ENCODE data around the gene GATAD2A. TPM values are rescaled to one million over a fixed set of nuclear protein-coding genes. Genes with fewer than 3 reads are reported as not detected.

The GATAD2A gene
- total and polyA plus RNA-seq, 7 donors, result 18.5 to 138 (median 30.2) TPM

DNA sequence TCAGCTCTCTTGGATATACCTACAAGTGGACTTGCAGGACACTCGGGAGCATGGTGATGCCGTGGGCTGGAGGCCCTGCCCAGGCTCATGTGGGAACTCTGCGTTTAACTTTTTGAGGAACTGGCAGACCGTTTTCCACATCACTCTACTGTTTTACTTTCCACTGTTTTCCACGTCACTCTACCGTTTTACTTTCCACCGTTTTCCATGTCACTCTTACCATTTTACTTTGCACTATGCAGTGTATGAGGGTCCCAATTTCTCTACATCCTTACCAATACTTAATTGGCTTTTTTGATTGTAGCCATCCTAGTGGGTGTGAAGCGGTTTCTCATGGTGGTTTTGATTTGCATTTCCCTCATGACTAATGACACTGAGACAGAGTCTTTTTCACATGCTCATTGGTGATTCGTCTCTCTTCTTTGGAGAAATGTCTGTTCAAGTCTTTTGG lies 40.5 kb downstream of the GATAD2A start:
- TF ChIP-seq POLR2A (IDR thresholded peaks at IDR 0.05), result no peak
- TF ChIP-seq POLR2AphosphoS5 (IDR thresholded peaks at IDR 0.05), result no peak
- TF ChIP-seq EP300 (IDR thresholded peaks at IDR 0.05), result no peak
- TF ChIP-seq, protein P1, sequence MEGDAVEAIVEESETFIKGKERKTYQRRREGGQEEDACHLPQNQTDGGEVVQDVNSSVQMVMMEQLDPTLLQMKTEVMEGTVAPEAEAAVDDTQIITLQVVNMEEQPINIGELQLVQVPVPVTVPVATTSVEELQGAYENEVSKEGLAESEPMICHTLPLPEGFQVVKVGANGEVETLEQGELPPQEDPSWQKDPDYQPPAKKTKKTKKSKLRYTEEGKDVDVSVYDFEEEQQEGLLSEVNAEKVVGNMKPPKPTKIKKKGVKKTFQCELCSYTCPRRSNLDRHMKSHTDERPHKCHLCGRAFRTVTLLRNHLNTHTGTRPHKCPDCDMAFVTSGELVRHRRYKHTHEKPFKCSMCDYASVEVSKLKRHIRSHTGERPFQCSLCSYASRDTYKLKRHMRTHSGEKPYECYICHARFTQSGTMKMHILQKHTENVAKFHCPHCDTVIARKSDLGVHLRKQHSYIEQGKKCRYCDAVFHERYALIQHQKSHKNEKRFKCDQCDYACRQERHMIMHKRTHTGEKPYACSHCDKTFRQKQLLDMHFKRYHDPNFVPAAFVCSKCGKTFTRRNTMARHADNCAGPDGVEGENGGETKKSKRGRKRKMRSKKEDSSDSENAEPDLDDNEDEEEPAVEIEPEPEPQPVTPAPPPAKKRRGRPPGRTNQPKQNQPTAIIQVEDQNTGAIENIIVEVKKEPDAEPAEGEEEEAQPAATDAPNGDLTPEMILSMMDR (IDR thresholded peaks at IDR 0.05), result no peak
- Histone ChIP-seq H3K27me3 (no peaks in the 10 kb centered on the region), H3K4me3 (no peak overlapping the region), H3K36me3 (no peaks in the 10 kb centered on the region), H3K4me1 (peaks cover 0 to 17% (median 8%) of the 10 kb centered on the region in 4 donors), H3K27ac (no peak overlapping the region), H3K9me3 (no peaks in the 10 kb centered on the region)
- no peak for DNase-seq
- WGBS, 2 donors, result 72 to 88% methylated on average over 9 of the region's 9 CpGs
- intact Hi-C loops (cut with DNase I), result no loop called here

DNA sequence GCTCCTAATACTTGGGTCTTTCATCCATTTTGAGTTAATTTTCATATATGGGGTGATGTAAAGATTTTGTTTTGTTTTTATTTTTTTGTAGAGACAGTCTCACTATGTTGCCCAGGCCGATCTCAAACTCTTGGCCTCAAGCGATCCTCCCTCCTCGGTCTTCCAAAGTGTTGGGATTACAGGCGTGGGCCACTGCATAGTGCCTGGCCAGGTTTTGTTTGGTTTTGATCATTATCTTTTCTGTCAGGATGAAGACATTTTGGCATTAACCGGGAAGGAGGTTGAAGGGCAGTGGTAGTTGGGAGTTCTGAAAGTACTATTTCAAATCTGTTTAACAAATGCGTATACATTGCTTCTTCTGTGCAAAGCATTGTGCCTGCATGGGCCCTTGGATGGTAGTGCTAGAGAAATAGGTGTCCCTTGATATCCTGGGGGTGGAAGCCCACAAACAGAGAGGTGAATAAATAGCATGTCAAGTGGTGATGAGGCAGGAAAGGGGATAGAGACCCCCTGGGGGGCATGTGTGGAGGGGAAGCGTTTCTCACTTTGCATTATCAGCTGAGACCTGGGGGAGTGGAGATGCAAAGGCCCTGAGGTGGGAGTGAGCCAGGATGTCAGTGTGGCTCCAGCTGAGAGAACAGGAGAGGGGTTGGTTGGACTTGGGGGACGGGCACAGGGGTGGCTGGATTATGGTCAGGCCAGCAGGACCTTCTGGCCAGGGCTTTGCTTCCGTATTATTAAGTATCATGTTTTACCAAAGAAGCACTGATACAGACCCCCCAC lies 41.4 kb downstream of the GATAD2A start:
- 86 to 94% methylated on average over 9 of the region's 9 CpGs for WGBS, 2 donors
- H3K27ac ChIP-seq, result no peak overlapping the region
- no peak for DNase-seq
- H3K4me1 ChIP-seq, result peaks cover 0 to 18% (median 11%) of the 10 kb centered on the region in 4 donors
- H3K27me3 ChIP-seq, result no peaks in the 10 kb centered on the region
- no peaks in the 10 kb centered on the region for H3K36me3 ChIP-seq
- intact Hi-C loops (cut with DNase I), result no loop called here
- H3K4me3 ChIP-seq, result no peak overlapping the region
- no peaks in the 10 kb centered on the region for H3K9me3 ChIP-seq
- TF ChIP-seq POLR2AphosphoS5 (IDR thresholded peaks at IDR 0.05) (no peak), EP300 (IDR thresholded peaks at IDR 0.05) (no peak), POLR2A (IDR thresholded peaks at IDR 0.05) (no peak)
- TF ChIP-seq, protein P1 (IDR thresholded peaks at IDR 0.05), result no peak

DNA sequence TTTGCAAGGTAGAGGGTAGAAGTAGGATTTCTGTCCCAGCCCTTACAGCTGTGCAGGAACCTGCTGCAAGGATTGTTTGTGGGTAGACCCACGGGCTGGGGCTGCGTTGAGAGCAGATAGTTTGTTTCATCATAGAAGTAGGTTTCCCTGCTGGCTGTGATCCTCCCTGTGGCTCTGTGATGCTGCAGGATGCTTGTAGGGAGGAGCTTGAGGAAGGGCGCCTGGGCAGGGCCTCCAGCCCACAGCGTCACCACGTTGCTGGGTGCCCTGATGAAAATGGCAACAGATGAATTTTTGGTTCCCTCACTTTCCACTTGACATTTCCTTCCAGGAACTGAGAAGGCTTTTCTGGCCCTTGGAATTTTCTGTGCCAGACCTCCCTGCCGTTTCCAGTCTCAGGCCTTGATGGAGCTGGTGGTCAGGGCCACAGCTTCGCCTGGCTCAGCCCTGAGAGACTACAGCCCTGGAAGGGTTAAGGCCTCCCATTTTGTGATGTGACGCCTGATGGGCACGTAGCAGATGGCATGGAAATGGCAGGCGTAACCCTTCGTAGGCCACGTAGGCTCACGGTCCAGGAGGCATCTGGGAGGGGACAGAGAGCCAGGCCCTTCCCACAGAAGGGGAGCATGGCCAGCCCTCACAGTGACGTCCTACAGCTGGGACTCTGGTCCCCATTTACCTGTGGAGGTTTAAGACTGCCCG lies 42.2 kb downstream of the GATAD2A start:
- Histone ChIP-seq H3K9me3 (no peaks in the 10 kb centered on the region), H3K27me3 (no peaks in the 10 kb centered on the region), H3K36me3 (no peaks in the 10 kb centered on the region), H3K4me3 (no peak overlapping the region), H3K27ac (no peak overlapping the region), H3K4me1 (peaks cover 0 to 26% (median 11%) of the 10 kb centered on the region in 4 donors)
- WGBS, 2 donors, result 73 to 76% methylated on average over 15 of the region's 15 CpGs
- intact Hi-C loops (cut with DNase I), result no loop called here
- no peak for DNase-seq
- TF ChIP-seq POLR2A (IDR thresholded peaks at IDR 0.05) (no peak), EP300 (IDR thresholded peaks at IDR 0.05) (no peak), POLR2AphosphoS5 (IDR thresholded peaks at IDR 0.05) (no peak)
- TF ChIP-seq, protein P1 (IDR thresholded peaks at IDR 0.05), result no peak

DNA sequence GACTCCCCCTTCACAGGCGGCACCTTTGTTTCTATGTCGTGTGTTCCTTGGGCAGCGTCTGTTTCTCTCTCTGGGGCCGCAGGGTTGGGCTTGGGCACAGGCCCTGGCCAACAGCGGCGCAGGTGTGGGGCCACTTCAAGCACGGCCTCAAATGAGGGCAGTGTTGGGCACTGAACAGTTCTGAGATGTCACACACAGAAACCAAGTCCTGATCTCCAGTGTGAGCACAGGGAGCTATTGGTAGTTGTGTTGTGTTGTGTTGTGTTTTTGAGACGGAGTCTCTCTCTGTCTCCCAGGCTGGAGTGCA lies 42.7 kb downstream of the GATAD2A start:
- Histone ChIP-seq H3K27ac (no peak overlapping the region), H3K27me3 (no peaks in the 10 kb centered on the region), H3K4me3 (no peak overlapping the region), H3K36me3 (no peaks in the 10 kb centered on the region), H3K4me1 (peaks cover 0 to 28% (median 11%) of the 10 kb centered on the region in 4 donors), H3K9me3 (no peaks in the 10 kb centered on the region)
- no peak for TF ChIP-seq POLR2AphosphoS5 (IDR thresholded peaks at IDR 0.05)
- TF ChIP-seq POLR2A (IDR thresholded peaks at IDR 0.05), result no peak
- TF ChIP-seq EP300 (IDR thresholded peaks at IDR 0.05), result no peak
- TF ChIP-seq, protein P1 (IDR thresholded peaks at IDR 0.05), result no peak
- no peak for DNase-seq
- 86 to 92% methylated on average over 8 of the region's 8 CpGs for WGBS, 2 donors
- intact Hi-C loops (cut with DNase I), result no loop called here

Measured in sigmoid colon (tissue), 7 donors.